ENCODE measurements around the gene MEIS2.
A peak's percentile ranks its signal among the peaks of the same experiment; 100 is the strongest.

The MEIS2 gene

GRCh38 chr15:36940219-36940618 is 160.1 kb downstream of the MEIS2 start:
- no peak for TF ChIP-seq CTCF (IDR thresholded peaks at IDR 0.05; ENCODE audit: low read depth, low read length)
- H3K4me3 ChIP-seq (replicated peaks in 1 of 2; ENCODE audit: low read depth in 2 of 2, low read length in 2 of 2), result no peak overlapping the region
- no peak for DNase-seq (ENCODE audit: low read depth in 2 of 2)

- TF ChIP-seq CTCF (IDR thresholded peaks at IDR 0.05; ENCODE audit: low read depth, low read length), result no peak
- no peak for DNase-seq (ENCODE audit: low read depth in 2 of 2)
- no peak overlapping the region for H3K4me3 ChIP-seq (replicated peaks in 1 of 2; ENCODE audit: low read depth in 2 of 2, low read length in 2 of 2)
Observed at GRCh38 chr15:36938764-36939163, 161.6 kb downstream of the MEIS2 start.

GRCh38 chr15:36938131-36938530 is 162.2 kb downstream of the MEIS2 start:
- H3K4me3 ChIP-seq (replicated peaks in 1 of 2; ENCODE audit: low read depth in 2 of 2, low read length in 2 of 2), result no peak overlapping the region
- no peak for TF ChIP-seq CTCF (IDR thresholded peaks at IDR 0.05; ENCODE audit: low read depth, low read length)
- no peak for DNase-seq (ENCODE audit: low read depth in 2 of 2)

- H3K4me3 ChIP-seq (replicated peaks in 1 of 2; ENCODE audit: low read depth in 2 of 2, low read length in 2 of 2), result no peak overlapping the region
- peak; percentile 63 to 67 for DNase-seq (ENCODE audit: low read depth in 2 of 2)
- TF ChIP-seq CTCF (IDR thresholded peaks at IDR 0.05; ENCODE audit: low read depth, low read length), result no peak
Observed at GRCh38 chr15:36936613-36937012, 163.7 kb downstream of the MEIS2 start.

GRCh38 chr15:36933255-36933990 is 166.9 kb downstream of the MEIS2 start:
- DNase-seq (ENCODE audit: low read depth in 2 of 2), result no peak
- H3K4me3 ChIP-seq (replicated peaks in 1 of 2; ENCODE audit: low read depth in 2 of 2, low read length in 2 of 2), result no peak overlapping the region
- no peak for TF ChIP-seq CTCF (IDR thresholded peaks at IDR 0.05; ENCODE audit: low read depth, low read length)

- no peak for TF ChIP-seq CTCF (IDR thresholded peaks at IDR 0.05; ENCODE audit: low read depth, low read length)
- no peak for DNase-seq (ENCODE audit: low read depth in 2 of 2)
- H3K4me3 ChIP-seq (replicated peaks in 1 of 2; ENCODE audit: low read depth in 2 of 2, low read length in 2 of 2), result no peak overlapping the region
Observed at GRCh38 chr15:36932070-36932469, 168.3 kb downstream of the MEIS2 start.

GRCh38 chr15:36931434-36931833 is 168.9 kb downstream of the MEIS2 start:
- DNase-seq (ENCODE audit: low read depth in 2 of 2), result no peak
- no peak overlapping the region for H3K4me3 ChIP-seq (replicated peaks in 1 of 2; ENCODE audit: low read depth in 2 of 2, low read length in 2 of 2)
- no peak for TF ChIP-seq CTCF (IDR thresholded peaks at IDR 0.05; ENCODE audit: low read depth, low read length)
